DND-41 (cell line): Measurements from ENCODE around the gene APOO.

Experiments used
- ATAC-seq: fragments of 200-7000 bp; cut with Tn5 transposase; 3 replicates; pipeline ENCODE4 v1.9.1; 2021; ENCODE audit warnings: low read depth; ENCODE audit not compliant: insufficient read depth
- DNase-seq: peaks from one replicate; pipeline ENCODE4 v3.0.0-alpha.2; 2020
- H2AFZ ChIP-seq: 2 replicates; pipeline ENCODE4 v1.6.0; 2012; ENCODE audit warnings: low read depth, low read length
- H3K27ac ChIP-seq: 2 replicates; pipeline ENCODE4 v1.5.1; 2012; ENCODE audit warnings: low read length, inconsistent platforms
- H3K27me3 ChIP-seq: fragments of 200-600 bp; sonication (generic); 2 replicates; pipeline ENCODE4 v1.6.0; 2012; ENCODE audit warnings: low read length, mild to moderate bottlenecking, inconsistent platforms; ENCODE audit not compliant: insufficient read depth, poor library complexity
- H3K36me3 ChIP-seq: 2 replicates; pipeline ENCODE4 v1.5.1; 2012; ENCODE audit warnings: low read length, inconsistent platforms; ENCODE audit not compliant: insufficient read depth
- H3K4me1 ChIP-seq: 2 replicates; pipeline ENCODE4 v1.5.1; 2012; ENCODE audit warnings: mild to moderate bottlenecking, low read length; ENCODE audit not compliant: insufficient read depth
- H3K4me2 ChIP-seq: 2 replicates; pipeline ENCODE4 v1.6.0; 2012; ENCODE audit warnings: mild to moderate bottlenecking, moderate library complexity, low read length, inconsistent platforms; ENCODE audit not compliant: insufficient read depth
- H3K4me3 ChIP-seq, 2 experiments: fragments of 200-600 bp in 1 of 2; shearing (Covaris generic) in 1 of 2; 2 replicates each; pipeline ENCODE4 v1.5.1; 2012 to 2016; ENCODE audit warnings: inconsistent platforms in 2 of 2, low read length in 2 of 2, mild to moderate bottlenecking in 2 of 2, low read depth in 1 of 2, moderate library complexity in 1 of 2
- H3K79me2 ChIP-seq: 2 replicates; pipeline ENCODE4 v1.6.0; 2012; ENCODE audit warnings: low read length, inconsistent platforms; ENCODE audit not compliant: insufficient read depth
- H3K9ac ChIP-seq: 2 replicates; pipeline ENCODE4 v1.6.0; 2012; ENCODE audit warnings: low read depth, mild to moderate bottlenecking, inconsistent platforms, low read length, moderate library complexity
- H3K9me3 ChIP-seq: 2 replicates; pipeline ENCODE4 v1.5.1; 2012; ENCODE audit warnings: low read length, moderate library complexity, mild to moderate bottlenecking, inconsistent platforms; ENCODE audit not compliant: insufficient read depth, severe bottlenecking
- H4K20me1 ChIP-seq: 2 replicates; pipeline ENCODE4 v1.6.0; 2012; ENCODE audit warnings: low read length; ENCODE audit not compliant: insufficient read depth
- CTCF ChIP-seq: IDR thresholded peaks from 2 replicates; pipeline ENCODE4 v1.5.1; 2012; ENCODE audit warnings: borderline replicate concordance, low read length, moderate library complexity, mild to moderate bottlenecking; ENCODE audit not compliant: poor library complexity, severe bottlenecking; ENCODE audit errors: extremely low read depth
- EZH2 ChIP-seq: IDR thresholded peaks from 3 replicates; pipeline ENCODE4 v1.6.1; 2012; ENCODE audit warnings: borderline replicate concordance, low read depth, mild to moderate bottlenecking, moderate library complexity, low read length, inconsistent platforms; ENCODE audit not compliant: severe bottlenecking

APOO gene

GRCh38 chrX:23944234-23944633, 36.5 kb upstream of the APOO start:
- 0 out of 2 replicates have a peak, but pooled peaks cover 3% of the 10 kb centered on the region for H3K36me3 ChIP-seq
- H3K9me3 ChIP-seq = no peaks in the 10 kb centered on the region
- no peaks in the 10 kb centered on the region for H4K20me1 ChIP-seq
- H3K4me3 ChIP-seq = no peak overlapping the region
- TF ChIP-seq CTCF = no peak
- no peak for TF ChIP-seq EZH2
- H3K4me2 ChIP-seq = no peak overlapping the region
- no peak overlapping the region for H2AFZ ChIP-seq
- H3K79me2 ChIP-seq = no peaks in the 10 kb centered on the region
- no peak overlapping the region for H3K9ac ChIP-seq
- no peak overlapping the region for H3K27ac ChIP-seq
- H3K27me3 ChIP-seq = no peaks in the 10 kb centered on the region
- ATAC-seq = no peak
- no peak for DNase-seq
- no peaks in the 10 kb centered on the region for H3K4me1 ChIP-seq

GRCh38 chrX:23939203-23939602, 31.5 kb upstream of the APOO start:
- TF ChIP-seq CTCF (no peak), EZH2 (no peak)
- H3K9ac ChIP-seq = no peak overlapping the region
- no peaks in the 10 kb centered on the region for H3K36me3 ChIP-seq
- H3K9me3 ChIP-seq = no peaks in the 10 kb centered on the region
- no peak overlapping the region for H3K27ac ChIP-seq
- no peak overlapping the region for H2AFZ ChIP-seq
- no peaks in the 10 kb centered on the region for H3K79me2 ChIP-seq
- DNase-seq (no peak), ATAC-seq (no peak)
- H3K4me3 ChIP-seq = no peak overlapping the region
- H4K20me1 ChIP-seq = no peaks in the 10 kb centered on the region
- H3K4me1 ChIP-seq = no peaks in the 10 kb centered on the region
- H3K4me2 ChIP-seq = no peak overlapping the region
- no peaks in the 10 kb centered on the region for H3K27me3 ChIP-seq

- Histone ChIP-seq H2AFZ (no peak overlapping the region), H3K79me2 (no peaks in the 10 kb centered on the region), H3K4me3 (no peak overlapping the region), H3K4me2 (no peak overlapping the region), H3K9me3 (no peaks in the 10 kb centered on the region), H3K9ac (no peak overlapping the region), H3K36me3 (no peaks in the 10 kb centered on the region), H3K27me3 (no peaks in the 10 kb centered on the region), H3K4me1 (no peaks in the 10 kb centered on the region), H4K20me1 (no peaks in the 10 kb centered on the region), H3K27ac (no peak overlapping the region)
- no peak for ATAC-seq
- TF ChIP-seq EZH2 (no peak), CTCF (no peak)
- DNase-seq = no peak
Measured at GRCh38 chrX:23938690-23939089, 31.0 kb upstream of the APOO start.

- Histone ChIP-seq H3K27me3 (no peaks in the 10 kb centered on the region), H3K9me3 (no peaks in the 10 kb centered on the region), H3K36me3 (no peaks in the 10 kb centered on the region), H3K4me1 (no peaks in the 10 kb centered on the region), H2AFZ (no peak overlapping the region), H3K4me2 (no peak overlapping the region), H3K9ac (no peak overlapping the region), H3K27ac (no peak overlapping the region), H3K79me2 (no peaks in the 10 kb centered on the region), H3K4me3 (no peak overlapping the region), H4K20me1 (no peaks in the 10 kb centered on the region)
- TF ChIP-seq CTCF (no peak), EZH2 (no peak)
- no peak for ATAC-seq
- DNase-seq = no peak
Measured at GRCh38 chrX:23937100-23937499, 29.4 kb upstream of the APOO start.
